ENCODE measurements around the gene UACA. TPM values are rescaled to one million over a fixed set of nuclear protein-coding genes. Genes with fewer than 3 reads are reported as not detected.
"Not testable (repeated sequence)": the region's sequence is repeated elsewhere in the genome, so short reads cannot be mapped to it uniquely, and the experiment has no call there.

Gene UACA
- total RNA-seq, 1 experiment from 2014 or later: 82.5 TPM

- in situ Hi-C loops (cut with HindIII; ENCODE audit: low sequenced_read_pairs): no loop called here
- no peak for DNase-seq (ENCODE audit: low spot score)
Observed at GRCh38 chr15:70680817-70681216, 82.5 kb downstream of the UACA start.

- in situ Hi-C loops (cut with HindIII; ENCODE audit: low sequenced_read_pairs): no loop called here
- no peak for DNase-seq (ENCODE audit: low spot score)
Observed at GRCh38 chr15:70679919-70680231, 83.5 kb downstream of the UACA start.

GRCh38 chr15:70672081-70672480 lies 91.3 kb downstream of the UACA start:
- DNase-seq (ENCODE audit: low spot score): no peak
- in situ Hi-C loops (cut with HindIII; ENCODE audit: low sequenced_read_pairs): no loop called here

GRCh38 chr15:70670680-70671079 lies 92.7 kb downstream of the UACA start:
- in situ Hi-C loops (cut with HindIII; ENCODE audit: low sequenced_read_pairs): no loop called here
- DNase-seq (ENCODE audit: low spot score): no peak

GRCh38 chr15:70669966-70670658 lies 93.2 kb downstream of the UACA start:
- DNase-seq (ENCODE audit: low spot score): no peak
- in situ Hi-C loops (cut with HindIII; ENCODE audit: low sequenced_read_pairs): no loop called here

- DNase-seq (ENCODE audit: low spot score): no peak
- in situ Hi-C loops (cut with HindIII; ENCODE audit: low sequenced_read_pairs): no loop called here
Observed at GRCh38 chr15:70669006-70669602, 94.3 kb downstream of the UACA start.

- DNase-seq (ENCODE audit: low spot score): no peak
- in situ Hi-C loops (cut with HindIII; ENCODE audit: low sequenced_read_pairs): no loop called here
Observed at GRCh38 chr15:70665599-70665998, 97.8 kb downstream of the UACA start.

- no peak for DNase-seq (ENCODE audit: low spot score)
- in situ Hi-C loops (cut with HindIII; ENCODE audit: low sequenced_read_pairs): no loop called here
Observed at GRCh38 chr15:70664494-70664893, 98.9 kb downstream of the UACA start.

- in situ Hi-C loops (cut with HindIII; ENCODE audit: low sequenced_read_pairs); DNase-seq (ENCODE audit: low spot score): not testable (repeated sequence)
Observed at GRCh38 chr15:70663069-70663468, 100.3 kb downstream of the UACA start.

- in situ Hi-C loops (cut with HindIII; ENCODE audit: low sequenced_read_pairs): no loop called here
- no peak for DNase-seq (ENCODE audit: low spot score)
Observed at GRCh38 chr15:70659662-70660061, 103.7 kb downstream of the UACA start.

- in situ Hi-C loops (cut with HindIII; ENCODE audit: low sequenced_read_pairs): no loop called here
- no peak for DNase-seq (ENCODE audit: low spot score)
Observed at GRCh38 chr15:70658641-70659040, 104.7 kb downstream of the UACA start.

GRCh38 chr15:70653426-70653825 lies 109.9 kb downstream of the UACA start:
- DNase-seq (ENCODE audit: low spot score): no peak
- in situ Hi-C loops (cut with HindIII; ENCODE audit: low sequenced_read_pairs): no loop called here

- no peak for DNase-seq (ENCODE audit: low spot score)
- in situ Hi-C loops (cut with HindIII; ENCODE audit: low sequenced_read_pairs): no loop called here
Observed at GRCh38 chr15:70652341-70652740, 111.0 kb downstream of the UACA start.

- DNase-seq (ENCODE audit: low spot score): no peak
- in situ Hi-C loops (cut with HindIII; ENCODE audit: low sequenced_read_pairs): no loop called here
Observed at GRCh38 chr15:70651303-70651845, 112.0 kb downstream of the UACA start.

GRCh38 chr15:70650567-70651302 lies 112.6 kb downstream of the UACA start:
- no peak for DNase-seq (ENCODE audit: low spot score)
- in situ Hi-C loops (cut with HindIII; ENCODE audit: low sequenced_read_pairs): no loop called here

- DNase-seq (ENCODE audit: low spot score): no peak
- in situ Hi-C loops (cut with HindIII; ENCODE audit: low sequenced_read_pairs): no loop called here
Observed at GRCh38 chr15:70647396-70647795, 116.0 kb downstream of the UACA start.

- in situ Hi-C loops (cut with HindIII; ENCODE audit: low sequenced_read_pairs): no loop called here
- DNase-seq (ENCODE audit: low spot score): no peak
Observed at GRCh38 chr15:70646169-70646568, 117.2 kb downstream of the UACA start.

GRCh38 chr15:70643783-70644125 lies 119.6 kb downstream of the UACA start:
- in situ Hi-C loops (cut with HindIII; ENCODE audit: low sequenced_read_pairs): no loop called here
- DNase-seq (ENCODE audit: low spot score): no peak

- in situ Hi-C loops (cut with HindIII; ENCODE audit: low sequenced_read_pairs): no loop called here
Observed at GRCh38 chr15:70643106-70643782, 120.1 kb downstream of the UACA start.

More at GRCh38 chr15:70643106-70643782, 120.1 kb downstream of the UACA start:
- no peak for DNase-seq (ENCODE audit: low spot score)
